Stimulated activated CD8-positive, alpha-beta memory T cell treated with anti-CD3 and anti-CD28 coated beads, Interleukin-15, amount 100 ng/mL, for 48 hours (primary cell): Measurements from ENCODE around the gene URB2.

Experiments
- DNase-seq, 2 donors: peaks; one replicate each; pipeline ENCODE4 v3.0.0-alpha.2; 2020; ENCODE audit warnings: low read depth in 2 of 2

URB2 gene

GRCh38 chr1:229645324-229645993, 19.4 kb downstream of the URB2 start:
- DNase-seq: no peak

GRCh38 chr1:229648406-229648805, 22.4 kb downstream of the URB2 start:
- no peak for DNase-seq

GRCh38 chr1:229650045-229650444, 24.0 kb downstream of the URB2 start:
- no peak for DNase-seq

GRCh38 chr1:229651546-229651945, 25.5 kb downstream of the URB2 start:
- DNase-seq: no peak

GRCh38 chr1:229653420-229653819, 27.4 kb downstream of the URB2 start:
- DNase-seq: no peak

- no peak for DNase-seq
Observed at GRCh38 chr1:229655781-229656180, 29.7 kb downstream of the URB2 start.

- no peak for DNase-seq
Observed at GRCh38 chr1:229657993-229658755, 32.1 kb downstream of the URB2 start.

- DNase-seq: peak; percentile 22 to 36
Observed at GRCh38 chr1:229661022-229661877, 35.2 kb downstream of the URB2 start.

- DNase-seq: no peak
Observed at GRCh38 chr1:229661897-229662296, 35.9 kb downstream of the URB2 start.

GRCh38 chr1:229664133-229664689, 38.2 kb downstream of the URB2 start:
- DNase-seq: peak; percentile 77 to 85

GRCh38 chr1:229665912-229666558, 40.0 kb downstream of the URB2 start:
- DNase-seq: no peak

GRCh38 chr1:229666585-229666984, 40.5 kb downstream of the URB2 start:
- DNase-seq: no peak

- no peak for DNase-seq
Observed at GRCh38 chr1:229669333-229669732, 43.3 kb downstream of the URB2 start.

- no peak for DNase-seq
Observed at GRCh38 chr1:229671310-229671709, 45.3 kb downstream of the URB2 start.

- DNase-seq: no peak
Observed at GRCh38 chr1:229672246-229672645, 46.2 kb downstream of the URB2 start.

- no peak for DNase-seq
Observed at GRCh38 chr1:229674042-229674441, 48.0 kb downstream of the URB2 start.

GRCh38 chr1:229675396-229675795, 49.3 kb downstream of the URB2 start:
- no peak for DNase-seq

GRCh38 chr1:229685149-229685548, 59.1 kb downstream of the URB2 start:
- DNase-seq: no peak

GRCh38 chr1:229689273-229689672, 63.2 kb downstream of the URB2 start:
- no peak for DNase-seq

GRCh38 chr1:229689904-229690303, 63.9 kb downstream of the URB2 start:
- no peak for DNase-seq

- no peak for DNase-seq
Observed at GRCh38 chr1:229690662-229691061, 64.6 kb downstream of the URB2 start.

- no peak for DNase-seq
Observed at GRCh38 chr1:229691362-229691761, 65.3 kb downstream of the URB2 start.
